Fibroblast of peridontal ligament (primary cell): Measurements from ENCODE around the gene TEX261.
A peak's percentile ranks its signal among the peaks of the same experiment; 100 is the strongest.

Experiments used
- DNase-seq: peaks from one replicate; pipeline ENCODE4 v3.0.0-alpha.2; 2010; ENCODE audit errors: extremely low read depth

TEX261 gene

GRCh38 chr2:70981866-70982810, 12.5 kb downstream of the TEX261 start:
- no peak for DNase-seq

- DNase-seq: no peak
Measured at GRCh38 chr2:70981421-70981820, 13.3 kb downstream of the TEX261 start.

GRCh38 chr2:70979626-70980025, 15.0 kb downstream of the TEX261 start:
- no peak for DNase-seq

GRCh38 chr2:70979180-70979488, 15.5 kb downstream of the TEX261 start:
- DNase-seq: no peak

- no peak for DNase-seq
Measured at GRCh38 chr2:70978341-70979179, 16.1 kb downstream of the TEX261 start, which contains the start of gene ANKRD53. Gene ANKRD53, plus strand, starts transcription at chr2:70978630. Its CDS starts 16 bp downstream, at chr2:70978646.

- DNase-seq: peak; percentile 87
Measured at GRCh38 chr2:70977605-70978205, 17.0 kb downstream of the TEX261 start.

- no peak for DNase-seq
Measured at GRCh38 chr2:70975237-70975636, 19.4 kb downstream of the TEX261 start.

- DNase-seq: no peak
Measured at GRCh38 chr2:70974592-70974991, 20.1 kb downstream of the TEX261 start.

- no peak for DNase-seq
Measured at GRCh38 chr2:70967189-70967588, 27.5 kb downstream of the TEX261 start.

- DNase-seq: no peak
Measured at GRCh38 chr2:70966681-70967080, 28.0 kb downstream of the TEX261 start.

GRCh38 chr2:70965506-70965905, 29.2 kb downstream of the TEX261 start:
- DNase-seq: no peak

GRCh38 chr2:70964596-70965386, 29.9 kb downstream of the TEX261 start:
- peak; percentile 53 for DNase-seq

GRCh38 chr2:70964133-70964532, 30.5 kb downstream of the TEX261 start:
- DNase-seq: no peak

GRCh38 chr2:70962885-70963878, 31.5 kb downstream of the TEX261 start:
- no peak for DNase-seq

- no peak for DNase-seq
Measured at GRCh38 chr2:70962211-70962884, 32.3 kb downstream of the TEX261 start.

GRCh38 chr2:70961648-70961994, 33.1 kb downstream of the TEX261 start:
- no peak for DNase-seq

GRCh38 chr2:70960833-70961647, 33.6 kb downstream of the TEX261 start:
- DNase-seq: no peak

GRCh38 chr2:70959851-70960832, 34.5 kb downstream of the TEX261 start:
- no peak for DNase-seq
